ENCODE results near the gene NDST1.

The NDST1 gene

DNA sequence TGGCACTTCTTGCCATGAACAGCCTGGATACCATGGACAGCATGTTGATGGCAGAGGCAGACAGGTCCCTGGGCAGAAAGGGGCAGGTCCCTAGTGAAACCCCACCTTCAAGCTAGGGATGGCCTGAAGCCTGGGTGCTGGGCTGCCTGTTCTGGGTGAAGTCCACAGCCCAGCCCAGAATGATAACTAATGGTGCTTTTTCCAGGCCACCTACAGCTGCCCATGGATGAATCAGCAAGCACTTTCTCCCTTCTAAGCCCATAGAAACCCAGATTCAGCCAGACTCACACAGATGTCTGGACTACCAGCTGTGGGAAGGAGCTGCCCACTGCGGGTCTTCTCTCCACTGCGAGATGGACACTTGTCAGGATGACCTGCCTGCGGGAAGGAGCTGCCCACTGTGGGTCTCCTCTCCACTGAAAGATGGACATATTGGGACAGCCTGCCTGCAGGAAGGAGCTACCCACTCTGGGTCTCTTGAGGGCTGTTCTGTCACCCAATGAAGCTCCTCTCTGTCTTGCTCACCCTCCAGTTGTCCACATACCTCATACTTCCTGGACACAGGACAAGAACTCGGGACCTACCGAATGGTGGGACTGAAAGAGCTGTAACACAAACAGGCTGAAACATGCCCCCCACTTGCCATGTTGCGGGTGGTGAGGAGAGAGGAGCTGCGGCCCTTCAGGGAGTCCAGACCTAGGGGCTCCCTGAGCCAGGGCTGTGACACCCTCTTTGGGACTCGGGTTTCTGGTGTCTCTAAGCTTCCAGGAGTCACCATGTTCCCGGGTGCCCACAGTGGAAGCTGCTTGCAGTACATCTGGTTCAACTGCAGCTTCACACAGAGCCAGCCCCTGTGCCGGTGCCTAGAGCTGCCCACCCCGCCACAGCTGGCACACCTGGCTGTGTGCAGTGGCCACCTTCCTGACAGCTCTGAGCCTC, 71.8 kb downstream of the NDST1 start:
- H3K4me1 ChIP-seq (ENCODE audit: insufficient read depth, low read length), result no peaks in the 10 kb centered on the region
- no peak overlapping the region for H3K9ac ChIP-seq (ENCODE audit: low read depth, low read length)
- no peak overlapping the region for H3K4me3 ChIP-seq (ENCODE audit: low read depth in 1 of 2, low read length in 2 of 2)
- H3K27me3 ChIP-seq (ENCODE audit: insufficient read depth, low read length, poor library complexity), result no peaks in the 10 kb centered on the region
- ATAC-seq (ENCODE audit: insufficient read depth, low read depth), result no peak
- no peaks in the 10 kb centered on the region for H4K20me1 ChIP-seq (ENCODE audit: insufficient read depth, low read length)
- no peak overlapping the region for H3K4me2 ChIP-seq (ENCODE audit: insufficient read depth, low read length)
- no peaks in the 10 kb centered on the region for H3K9me3 ChIP-seq (ENCODE audit: insufficient read depth, low read length, severe bottlenecking)
- DNase-seq, result no peak
- H2AFZ ChIP-seq (ENCODE audit: low read depth, low read length), result no peak overlapping the region
- no peaks in the 10 kb centered on the region for H3K79me2 ChIP-seq (ENCODE audit: insufficient read depth, low read length)
- TF ChIP-seq EZH2 (IDR thresholded peaks at IDR 0.05; ENCODE audit: borderline replicate concordance, low read depth, low read length, severe bottlenecking), result no peak
- TF ChIP-seq, protein P1, sequence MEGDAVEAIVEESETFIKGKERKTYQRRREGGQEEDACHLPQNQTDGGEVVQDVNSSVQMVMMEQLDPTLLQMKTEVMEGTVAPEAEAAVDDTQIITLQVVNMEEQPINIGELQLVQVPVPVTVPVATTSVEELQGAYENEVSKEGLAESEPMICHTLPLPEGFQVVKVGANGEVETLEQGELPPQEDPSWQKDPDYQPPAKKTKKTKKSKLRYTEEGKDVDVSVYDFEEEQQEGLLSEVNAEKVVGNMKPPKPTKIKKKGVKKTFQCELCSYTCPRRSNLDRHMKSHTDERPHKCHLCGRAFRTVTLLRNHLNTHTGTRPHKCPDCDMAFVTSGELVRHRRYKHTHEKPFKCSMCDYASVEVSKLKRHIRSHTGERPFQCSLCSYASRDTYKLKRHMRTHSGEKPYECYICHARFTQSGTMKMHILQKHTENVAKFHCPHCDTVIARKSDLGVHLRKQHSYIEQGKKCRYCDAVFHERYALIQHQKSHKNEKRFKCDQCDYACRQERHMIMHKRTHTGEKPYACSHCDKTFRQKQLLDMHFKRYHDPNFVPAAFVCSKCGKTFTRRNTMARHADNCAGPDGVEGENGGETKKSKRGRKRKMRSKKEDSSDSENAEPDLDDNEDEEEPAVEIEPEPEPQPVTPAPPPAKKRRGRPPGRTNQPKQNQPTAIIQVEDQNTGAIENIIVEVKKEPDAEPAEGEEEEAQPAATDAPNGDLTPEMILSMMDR (IDR thresholded peaks at IDR 0.05; ENCODE audit: borderline replicate concordance, extremely low read depth, low read length, poor library complexity, severe bottlenecking), result no peak
- no peaks in the 10 kb centered on the region for H3K36me3 ChIP-seq (ENCODE audit: insufficient read depth, low read length)
- no peak overlapping the region for H3K27ac ChIP-seq (ENCODE audit: low read length)

DNA sequence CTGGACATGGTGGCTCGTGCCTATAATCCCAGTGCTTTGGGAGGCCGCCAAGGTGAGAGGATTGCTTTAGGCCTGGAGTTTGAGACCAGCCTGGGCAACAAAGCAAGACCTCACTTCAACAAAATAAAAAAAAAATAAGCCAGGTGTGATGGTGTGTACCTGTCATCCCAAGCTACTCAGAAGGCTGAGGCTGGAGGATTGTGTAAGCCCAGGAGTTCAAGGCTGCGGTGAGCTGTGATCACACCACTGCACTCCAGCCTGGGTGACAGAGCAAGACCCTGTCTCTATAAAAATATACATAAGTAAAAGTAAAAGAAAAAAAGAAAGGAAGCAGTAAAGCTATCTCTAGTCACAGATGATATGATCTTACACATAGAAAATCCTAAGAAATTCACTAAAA, 73.0 kb downstream of the NDST1 start:
- TF ChIP-seq, protein P1 (IDR thresholded peaks at IDR 0.05; ENCODE audit: borderline replicate concordance, extremely low read depth, low read length, poor library complexity, severe bottlenecking), result no peak
- no peak for TF ChIP-seq EZH2 (IDR thresholded peaks at IDR 0.05; ENCODE audit: borderline replicate concordance, low read depth, low read length, severe bottlenecking)
- Histone ChIP-seq H2AFZ (ENCODE audit: low read depth, low read length) (no peak overlapping the region), H3K9ac (ENCODE audit: low read depth, low read length) (no peak overlapping the region), H4K20me1 (ENCODE audit: insufficient read depth, low read length) (no peaks in the 10 kb centered on the region), H3K4me1 (ENCODE audit: insufficient read depth, low read length) (no peaks in the 10 kb centered on the region), H3K4me2 (ENCODE audit: insufficient read depth, low read length) (no peak overlapping the region), H3K79me2 (ENCODE audit: insufficient read depth, low read length) (no peaks in the 10 kb centered on the region), H3K36me3 (ENCODE audit: insufficient read depth, low read length) (no peaks in the 10 kb centered on the region), H3K27ac (ENCODE audit: low read length) (no peak overlapping the region), H3K9me3 (ENCODE audit: insufficient read depth, low read length, severe bottlenecking) (no peaks in the 10 kb centered on the region), H3K4me3 (ENCODE audit: low read depth in 1 of 2, low read length in 2 of 2) (no peak overlapping the region), H3K27me3 (ENCODE audit: insufficient read depth, low read length, poor library complexity) (no peaks in the 10 kb centered on the region)
- DNase-seq, result no peak
- no peak for ATAC-seq (ENCODE audit: insufficient read depth, low read depth)

DNA sequence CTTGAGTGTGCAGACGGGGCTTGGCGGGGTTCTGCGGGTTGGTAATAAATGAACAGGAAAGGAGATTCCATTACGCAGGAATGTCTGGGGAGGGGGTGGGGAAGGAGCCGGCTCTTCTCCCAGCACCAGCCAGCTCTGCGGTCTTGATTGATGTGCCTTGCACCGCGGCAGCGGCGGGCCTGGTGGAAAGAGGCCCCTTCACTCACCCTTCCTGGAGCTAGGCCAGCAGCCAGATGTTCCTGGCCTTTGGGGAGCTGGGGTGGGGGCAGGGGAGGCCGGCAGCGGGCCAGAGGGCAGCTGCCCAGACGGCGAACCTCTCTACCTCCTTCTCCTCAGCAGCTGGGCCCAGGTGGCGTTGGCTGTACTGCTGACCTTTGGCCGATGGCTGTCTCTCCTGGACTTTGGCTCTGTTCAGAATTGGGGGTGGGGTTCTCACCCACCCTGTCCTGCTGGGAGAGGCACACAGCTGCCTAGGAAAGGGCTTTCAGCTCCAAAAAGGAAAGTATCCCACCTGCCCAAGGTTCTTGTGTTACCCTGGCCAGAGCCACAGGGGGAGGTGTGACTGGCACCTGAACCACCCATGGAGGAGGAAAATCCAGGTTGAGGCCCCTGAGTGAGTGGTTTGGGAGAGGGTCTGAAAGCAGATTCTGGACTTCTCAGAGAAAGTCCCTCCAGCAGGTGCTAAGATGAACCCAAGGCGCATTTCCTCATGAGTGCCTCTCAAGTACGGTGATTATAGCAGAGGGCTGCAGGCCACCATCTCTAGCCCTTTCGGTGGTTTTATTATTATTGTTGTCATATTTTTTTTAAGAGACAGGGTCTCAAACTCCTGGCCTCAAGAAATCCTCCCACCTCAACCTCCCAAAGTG, 74.5 kb downstream of the NDST1 start:
- Histone ChIP-seq H3K4me1 (ENCODE audit: insufficient read depth, low read length) (no peaks in the 10 kb centered on the region), H4K20me1 (ENCODE audit: insufficient read depth, low read length) (no peaks in the 10 kb centered on the region), H3K4me3 (ENCODE audit: low read depth in 1 of 2, low read length in 2 of 2) (no peak overlapping the region), H3K36me3 (ENCODE audit: insufficient read depth, low read length) (no peaks in the 10 kb centered on the region), H3K27me3 (ENCODE audit: insufficient read depth, low read length, poor library complexity) (no peaks in the 10 kb centered on the region), H3K79me2 (ENCODE audit: insufficient read depth, low read length) (no peaks in the 10 kb centered on the region), H2AFZ (ENCODE audit: low read depth, low read length) (no peak overlapping the region), H3K27ac (ENCODE audit: low read length) (no peak overlapping the region), H3K9ac (ENCODE audit: low read depth, low read length) (no peak overlapping the region), H3K9me3 (ENCODE audit: insufficient read depth, low read length, severe bottlenecking) (no peaks in the 10 kb centered on the region), H3K4me2 (ENCODE audit: insufficient read depth, low read length) (no peak overlapping the region)
- ATAC-seq (ENCODE audit: insufficient read depth, low read depth), result no peak
- TF ChIP-seq, protein P1 (IDR thresholded peaks at IDR 0.05; ENCODE audit: borderline replicate concordance, extremely low read depth, low read length, poor library complexity, severe bottlenecking), result no peak
- TF ChIP-seq EZH2 (IDR thresholded peaks at IDR 0.05; ENCODE audit: borderline replicate concordance, low read depth, low read length, severe bottlenecking), result no peak
- DNase-seq, result no peak
